Colonic mucosa (tissue), 4 donors: ENCODE data around the gene SHB. TPM values are rescaled to one million over a fixed set of nuclear protein-coding genes. Genes with fewer than 3 reads are reported as not detected.

Source experiments
- DNase-seq: peaks from one replicate; pipeline ENCODE4 v3.0.0-alpha.2; 2020
- H3K27ac ChIP-seq: fragments of 200-600 bp; one replicate; pipeline ENCODE4 v1.8.0; 2021
- H3K27me3 ChIP-seq: fragments of 200-600 bp; one replicate; pipeline ENCODE4 v1.8.0; 2021
- H3K36me3 ChIP-seq: fragments of 200-600 bp; one replicate; pipeline ENCODE4 v1.8.0; 2021
- H3K4me1 ChIP-seq: fragments of 200-600 bp; one replicate; pipeline ENCODE4 v1.8.0; 2021; ENCODE audit warnings: mild to moderate bottlenecking
- H3K4me3 ChIP-seq: fragments of 200-600 bp; one replicate; pipeline ENCODE4 v1.8.0; 2021
- H3K9ac ChIP-seq, 2 donors: one replicate each; pipeline ENCODE4 v1.7.0; 2013; ENCODE audit warnings: control low read depth in 2 of 2, low read depth in 2 of 2, low read length in 2 of 2
- H3K9me3 ChIP-seq: fragments of 200-600 bp; one replicate; pipeline ENCODE4 v1.8.0; 2021
- intact Hi-C: fragments of 100-400 bp; cut with DNase I; formaldehyde crosslinking; loops from one replicate; pipeline ENCODE4 v1.14.1; 2022
- total RNA-seq, 2 donors: library from RNA; stranded (reverse); fragmentation: NEBNext Ultra II Directional in 1 of 2; extraction: Animal tissue kit (Norgen Biotek cat#: 25700) in 1 of 2; gene quantifications; one replicate each; pipeline ENCODE4 v1.2.1, GENCODE V29; 2021
- TF ChIP-seq, protein P1 (sequence below): fragments of 200-600 bp; IDR thresholded peaks from one replicate; pipeline ENCODE4 v1.8.0; 2022; ENCODE audit warnings: antibody characterized with exemption, mild to moderate bottlenecking
- donor health status: healthy.
- donor health status: DM: no; HTN: no; CAD: no.
- donor health status: DM: no; HTN: no; CAD: no.

SHB gene
- total RNA-seq, 2 donors from 2014 or later, result 17.4 to 24.0 TPM

DNA sequence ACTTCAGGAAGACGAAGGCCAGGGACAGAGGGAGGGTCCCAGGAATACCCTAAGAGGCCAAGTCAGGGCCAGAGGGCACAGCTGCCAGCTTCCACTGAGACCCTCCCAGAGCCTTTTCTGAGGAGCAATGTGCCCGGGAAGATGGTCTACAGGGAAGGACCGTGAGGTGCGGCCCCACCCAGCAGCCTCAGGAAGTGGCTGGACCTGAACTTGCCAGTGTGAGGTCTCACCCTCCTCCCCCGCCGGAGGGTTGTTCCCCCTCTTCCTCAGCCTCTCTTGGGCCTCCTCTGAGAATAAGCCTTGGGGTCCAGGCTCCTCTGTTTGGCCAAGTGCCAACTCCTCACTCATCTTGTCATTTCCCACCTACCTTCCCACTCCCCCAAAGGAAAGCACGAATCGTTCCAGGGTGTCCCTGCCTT, 151.7 kb downstream of the SHB start:
- H3K4me3 ChIP-seq, result no peak overlapping the region
- H3K9ac ChIP-seq, result no peak overlapping the region
- no peaks in the 10 kb centered on the region for H3K27me3 ChIP-seq
- H3K9me3 ChIP-seq, result no peaks in the 10 kb centered on the region
- no peaks in the 10 kb centered on the region for H3K4me1 ChIP-seq
- TF ChIP-seq, protein P1, sequence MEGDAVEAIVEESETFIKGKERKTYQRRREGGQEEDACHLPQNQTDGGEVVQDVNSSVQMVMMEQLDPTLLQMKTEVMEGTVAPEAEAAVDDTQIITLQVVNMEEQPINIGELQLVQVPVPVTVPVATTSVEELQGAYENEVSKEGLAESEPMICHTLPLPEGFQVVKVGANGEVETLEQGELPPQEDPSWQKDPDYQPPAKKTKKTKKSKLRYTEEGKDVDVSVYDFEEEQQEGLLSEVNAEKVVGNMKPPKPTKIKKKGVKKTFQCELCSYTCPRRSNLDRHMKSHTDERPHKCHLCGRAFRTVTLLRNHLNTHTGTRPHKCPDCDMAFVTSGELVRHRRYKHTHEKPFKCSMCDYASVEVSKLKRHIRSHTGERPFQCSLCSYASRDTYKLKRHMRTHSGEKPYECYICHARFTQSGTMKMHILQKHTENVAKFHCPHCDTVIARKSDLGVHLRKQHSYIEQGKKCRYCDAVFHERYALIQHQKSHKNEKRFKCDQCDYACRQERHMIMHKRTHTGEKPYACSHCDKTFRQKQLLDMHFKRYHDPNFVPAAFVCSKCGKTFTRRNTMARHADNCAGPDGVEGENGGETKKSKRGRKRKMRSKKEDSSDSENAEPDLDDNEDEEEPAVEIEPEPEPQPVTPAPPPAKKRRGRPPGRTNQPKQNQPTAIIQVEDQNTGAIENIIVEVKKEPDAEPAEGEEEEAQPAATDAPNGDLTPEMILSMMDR, result no peak
- no peaks in the 10 kb centered on the region for H3K36me3 ChIP-seq
- DNase-seq, result no peak
- H3K27ac ChIP-seq, result no peak overlapping the region
- intact Hi-C loops, result loop anchor here (10.0 kb wide), 1 partner anchor 487 kb away; no protein-coding TSS in a partner anchor

DNA sequence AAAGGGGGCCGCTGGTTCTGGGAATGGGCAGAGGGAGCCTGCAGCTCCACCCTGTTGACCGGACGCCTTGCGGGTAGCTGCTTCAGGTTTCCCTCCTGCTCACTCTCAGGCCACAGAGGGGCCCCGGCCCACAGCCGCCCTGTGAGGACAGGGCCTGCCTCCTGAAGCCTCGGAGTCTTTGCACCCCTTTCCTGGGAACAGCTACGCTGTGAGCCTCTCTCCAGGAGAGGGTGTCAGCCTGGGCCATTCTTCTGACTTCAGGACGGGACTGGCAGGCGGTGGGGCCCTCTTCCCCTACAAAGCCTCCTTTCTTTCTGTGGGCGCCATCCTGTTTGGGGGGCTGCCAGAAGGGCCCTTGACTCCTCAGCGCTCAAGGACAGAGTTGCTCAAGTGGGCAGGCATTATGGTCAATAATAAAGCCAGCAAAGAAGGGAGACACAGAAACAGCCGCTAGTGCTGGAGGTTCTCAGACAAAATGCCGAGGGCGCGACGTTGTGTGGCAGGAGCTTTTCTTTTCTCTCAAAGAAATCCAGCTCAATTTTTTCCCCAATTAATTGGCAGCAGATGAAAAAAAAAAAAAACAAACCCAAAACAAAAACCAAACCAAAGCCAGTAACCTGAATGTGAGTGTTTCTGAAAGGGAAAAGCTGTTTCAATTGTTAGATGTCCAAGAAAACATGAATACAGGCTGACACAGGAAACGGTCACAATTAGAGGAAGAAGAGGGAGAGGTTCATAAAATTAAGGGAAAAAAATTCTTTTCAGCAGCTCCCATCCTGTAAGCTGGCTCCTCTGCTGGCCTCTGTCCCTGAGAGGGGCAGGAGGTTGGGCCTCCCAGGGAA, 152.3 kb downstream of the SHB start:
- H3K27me3 ChIP-seq, result no peaks in the 10 kb centered on the region
- intact Hi-C loops, result loop anchor here (10.0 kb wide), 1 partner anchor 488 kb away; no protein-coding TSS in a partner anchor
- H3K4me3 ChIP-seq, result no peak overlapping the region
- TF ChIP-seq, protein P1, result no peak
- H3K4me1 ChIP-seq, result no peaks in the 10 kb centered on the region
- H3K9ac ChIP-seq, result peak overlapping the region in 1 of 2 donors; percentile 24
- no peaks in the 10 kb centered on the region for H3K36me3 ChIP-seq
- no peak overlapping the region for H3K27ac ChIP-seq
- DNase-seq, result no peak
- no peaks in the 10 kb centered on the region for H3K9me3 ChIP-seq

DNA sequence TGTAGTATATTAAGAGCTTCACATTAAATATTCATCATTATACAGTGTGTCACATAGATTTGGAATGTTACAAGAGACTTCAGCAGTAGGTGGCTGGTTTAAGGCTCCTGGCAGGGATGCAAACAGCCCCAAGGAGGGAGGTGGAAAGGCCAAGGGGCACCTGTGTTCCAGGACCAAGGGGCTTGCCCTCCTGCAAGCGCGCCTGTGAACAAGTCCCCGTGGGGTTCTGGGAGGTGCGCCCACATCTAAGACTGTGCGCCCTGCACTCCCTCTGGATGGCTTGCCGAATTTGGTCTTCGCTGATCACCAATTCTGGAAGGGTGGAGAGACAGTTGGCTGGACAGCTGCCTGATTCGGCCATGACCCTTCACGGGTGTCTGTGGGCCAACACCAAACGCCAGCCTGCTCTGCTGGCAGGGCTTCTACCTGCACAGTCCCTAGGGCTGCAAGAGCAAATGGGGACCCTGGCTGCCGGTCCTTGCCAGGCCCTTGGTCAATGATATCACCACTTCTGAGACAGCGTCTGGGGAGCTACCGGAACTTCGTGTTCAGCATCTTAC, 153.0 kb downstream of the SHB start:
- TF ChIP-seq, protein P1, result no peak
- no peak for DNase-seq
- no peak overlapping the region for H3K9ac ChIP-seq
- no peaks in the 10 kb centered on the region for H3K9me3 ChIP-seq
- no peaks in the 10 kb centered on the region for H3K27me3 ChIP-seq
- no peak overlapping the region for H3K27ac ChIP-seq
- H3K4me3 ChIP-seq, result no peak overlapping the region
- no peaks in the 10 kb centered on the region for H3K4me1 ChIP-seq
- H3K36me3 ChIP-seq, result no peaks in the 10 kb centered on the region
- intact Hi-C loops, result loop anchor here (2.0 to 10.0 kb wide), 2 partner anchors 243 to 489 kb away; no protein-coding TSS in a partner anchor

DNA sequence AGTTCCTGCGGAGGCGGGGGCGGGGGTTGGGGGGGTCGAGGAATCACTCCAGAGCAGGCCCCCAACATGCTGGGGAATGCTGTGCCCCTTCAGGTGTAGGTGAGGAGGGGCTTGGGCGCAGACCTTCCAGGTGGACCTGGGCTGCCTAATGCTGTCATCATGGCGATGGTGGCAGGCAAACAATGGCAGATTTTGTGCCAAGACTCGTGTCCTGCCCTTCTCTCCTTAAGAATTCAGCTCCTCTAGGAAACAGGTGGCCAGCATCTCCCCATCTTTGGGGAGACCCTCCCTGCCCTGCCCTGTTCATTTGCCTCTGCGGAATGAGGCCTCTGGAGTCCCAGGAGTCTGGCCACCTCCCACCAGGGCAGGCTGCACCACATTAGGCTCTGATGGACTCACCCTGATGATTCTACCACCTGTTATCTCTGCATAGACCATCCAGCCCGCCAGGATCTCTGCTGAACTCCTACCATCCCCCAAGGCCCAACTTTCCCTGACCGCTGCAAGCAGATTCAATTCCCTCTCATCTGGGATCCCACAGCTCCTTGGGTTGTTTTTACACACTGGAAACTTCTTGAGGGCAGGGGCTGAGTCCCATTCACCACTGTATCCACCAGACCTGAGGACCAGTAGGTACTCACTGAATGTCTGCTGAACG, 154.2 kb downstream of the SHB start:
- Histone ChIP-seq H3K9ac (no peak overlapping the region), H3K4me3 (no peak overlapping the region), H3K4me1 (no peaks in the 10 kb centered on the region), H3K27ac (no peak overlapping the region), H3K27me3 (no peaks in the 10 kb centered on the region), H3K36me3 (no peaks in the 10 kb centered on the region), H3K9me3 (no peaks in the 10 kb centered on the region)
- DNase-seq, result no peak
- TF ChIP-seq, protein P1, result no peak
- intact Hi-C loops, result loop anchor here (2.0 to 10.0 kb wide), 5 partner anchors 152 to 490 kb away; partner anchors contain the start of gene SHB

DNA sequence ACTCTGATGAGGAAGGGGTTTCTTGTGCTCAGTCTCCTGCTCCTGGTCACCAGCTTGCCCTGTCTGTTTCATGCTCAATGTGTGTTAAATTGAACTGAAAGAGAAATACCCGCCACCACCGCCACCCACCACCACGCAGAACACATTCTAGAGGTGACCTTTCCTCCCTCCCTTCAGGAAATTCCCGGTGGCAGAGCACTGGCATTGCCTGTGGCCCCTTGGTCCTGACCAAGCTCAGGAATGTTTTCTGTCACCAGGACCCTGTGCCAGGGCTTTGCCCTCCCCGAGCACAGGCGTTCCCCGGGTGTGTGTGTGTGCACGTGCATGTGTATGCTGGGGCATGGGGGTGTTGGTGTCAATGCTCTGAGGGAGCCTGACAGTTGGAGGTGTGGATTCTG, 154.9 kb downstream of the SHB start:
- no peaks in the 10 kb centered on the region for H3K36me3 ChIP-seq
- no peak overlapping the region for H3K4me3 ChIP-seq
- intact Hi-C loops, result loop anchor here (2.0 to 10.0 kb wide), 5 partner anchors 153 to 491 kb away; partner anchors contain the start of gene SHB
- H3K27ac ChIP-seq, result no peak overlapping the region
- no peak for DNase-seq
- H3K9ac ChIP-seq, result no peak overlapping the region
- TF ChIP-seq, protein P1, result no peak
- H3K27me3 ChIP-seq, result no peaks in the 10 kb centered on the region
- H3K4me1 ChIP-seq, result no peaks in the 10 kb centered on the region
- H3K9me3 ChIP-seq, result no peaks in the 10 kb centered on the region
